GM23338 (cell line): ENCODE data around the gene PSMA1.

Experiments used
- CREB1 ChIP-seq: fragments of 250-450 bp; sonication (Bioruptor Pico); IDR thresholded peaks from 2 replicates; pipeline ENCODE4 v1.5.0; 2020; ENCODE audit warnings: low read depth, mild to moderate bottlenecking, moderate library complexity
- CTCF ChIP-seq, 2 experiments: fragments of 200-600 bp in 1 of 2; sonication (generic) in 1 of 2; conservative IDR thresholded peaks; 2 replicates each; pipeline versions ENCODE4 v1.5.1 to v1.6.1; 2016 to 2017; ENCODE audit warnings: antibody characterized with exemption in 2 of 2, low read depth in 2 of 2, mild to moderate bottlenecking in 2 of 2, moderate library complexity in 1 of 2
- ETS1 ChIP-seq: IDR thresholded peaks from 2 replicates; pipeline ENCODE4 v1.6.1; 2016; ENCODE audit warnings: antibody characterized with exemption
- EZH2 ChIP-seq: fragments of 200-600 bp; sonication (generic); IDR thresholded peaks from one replicate; pipeline ENCODE4 v1.8.0; 2017; ENCODE audit warnings: antibody characterized with exemption, mild to moderate bottlenecking, low read depth; ENCODE audit not compliant: unreplicated experiment
- EZH2phosphoT487 ChIP-seq: fragments of 200-600 bp; sonication (generic); IDR thresholded peaks from one replicate; pipeline ENCODE4 v1.8.1; 2018; ENCODE audit warnings: antibody characterized with exemption; ENCODE audit not compliant: unreplicated experiment
- NANOG ChIP-seq: IDR thresholded peaks from 2 replicates; pipeline ENCODE4 v1.6.1; 2016; ENCODE audit warnings: antibody characterized with exemption, borderline replicate concordance
- POLR2AphosphoS5 ChIP-seq: IDR thresholded peaks from 2 replicates; pipeline ENCODE4 v1.6.1; 2016; ENCODE audit warnings: antibody characterized with exemption, low read depth
- REST ChIP-seq: IDR thresholded peaks from one replicate; pipeline ENCODE4 v1.6.1; 2018; ENCODE audit warnings: antibody characterized with exemption; ENCODE audit not compliant: unreplicated experiment
- STAT1 ChIP-seq: IDR thresholded peaks from one replicate; pipeline ENCODE4 v1.6.1; 2016; ENCODE audit warnings: antibody characterized with exemption; ENCODE audit not compliant: unreplicated experiment
- ZNF114 ChIP-seq: fragments of 250-450 bp; sonication (Bioruptor Pico); IDR thresholded peaks from 2 replicates; pipeline ENCODE4 v1.5.0; 2020; ENCODE audit warnings: mild to moderate bottlenecking, moderate library complexity
- ZNF331 ChIP-seq: fragments of 250-450 bp; sonication (Bioruptor Pico); IDR thresholded peaks from 2 replicates; pipeline ENCODE4 v1.5.0; 2020; ENCODE audit warnings: low read depth, mild to moderate bottlenecking, moderate library complexity

GRCh38 chr11:14554959-14555358 lies 34.8 kb upstream of the PSMA1 start:
- TF ChIP-seq CTCF (conservative IDR thresholded peaks at IDR 0.05; ENCODE audit: low read depth in 2 of 2) (no peak), EZH2phosphoT487 (no peak), REST (no peak), POLR2AphosphoS5 (no peak), EZH2 (no peak), ZNF114 (CRISPR knock-in tag) (no peak), STAT1 (no peak), NANOG (no peak), ZNF331 (CRISPR knock-in tag) (no peak), CREB1 (no peak), ETS1 (no peak)
